ENCODE results near the gene PLPPR4.

DNA sequence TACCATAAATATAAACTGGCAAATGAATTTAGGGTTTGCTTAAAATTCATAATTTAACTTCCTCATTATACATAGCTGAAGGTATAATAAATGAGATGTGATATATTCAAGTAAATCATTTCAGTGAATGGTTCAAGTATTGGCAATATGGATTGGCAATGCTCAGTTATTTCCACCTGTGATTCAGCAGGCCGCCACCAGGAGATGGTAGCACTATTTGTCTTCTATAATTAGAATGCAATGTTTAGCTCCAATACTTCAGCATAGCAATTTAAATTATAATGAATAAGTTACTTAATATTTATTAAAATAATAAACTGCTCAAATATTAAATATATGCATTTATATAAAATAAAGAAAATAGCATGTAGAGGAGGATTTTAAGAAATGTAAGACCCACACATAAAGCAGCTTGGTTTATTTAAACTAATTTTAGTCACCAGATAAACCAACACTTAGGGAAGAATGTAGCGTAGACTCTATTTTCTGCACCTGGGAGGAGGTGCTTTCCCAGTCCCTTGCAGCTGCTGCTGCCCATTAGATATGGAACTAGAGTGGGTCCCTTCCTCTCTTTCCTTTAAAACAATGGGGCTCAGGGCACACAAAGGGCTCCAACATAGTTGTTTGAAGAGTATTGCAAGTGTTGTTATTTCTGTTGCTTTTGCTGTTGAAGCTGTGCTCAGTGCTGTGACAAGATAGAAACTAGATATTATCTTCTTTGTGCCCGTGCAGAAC, 62.1 kb downstream of the PLPPR4 start:
- TF ChIP-seq, protein P1, sequence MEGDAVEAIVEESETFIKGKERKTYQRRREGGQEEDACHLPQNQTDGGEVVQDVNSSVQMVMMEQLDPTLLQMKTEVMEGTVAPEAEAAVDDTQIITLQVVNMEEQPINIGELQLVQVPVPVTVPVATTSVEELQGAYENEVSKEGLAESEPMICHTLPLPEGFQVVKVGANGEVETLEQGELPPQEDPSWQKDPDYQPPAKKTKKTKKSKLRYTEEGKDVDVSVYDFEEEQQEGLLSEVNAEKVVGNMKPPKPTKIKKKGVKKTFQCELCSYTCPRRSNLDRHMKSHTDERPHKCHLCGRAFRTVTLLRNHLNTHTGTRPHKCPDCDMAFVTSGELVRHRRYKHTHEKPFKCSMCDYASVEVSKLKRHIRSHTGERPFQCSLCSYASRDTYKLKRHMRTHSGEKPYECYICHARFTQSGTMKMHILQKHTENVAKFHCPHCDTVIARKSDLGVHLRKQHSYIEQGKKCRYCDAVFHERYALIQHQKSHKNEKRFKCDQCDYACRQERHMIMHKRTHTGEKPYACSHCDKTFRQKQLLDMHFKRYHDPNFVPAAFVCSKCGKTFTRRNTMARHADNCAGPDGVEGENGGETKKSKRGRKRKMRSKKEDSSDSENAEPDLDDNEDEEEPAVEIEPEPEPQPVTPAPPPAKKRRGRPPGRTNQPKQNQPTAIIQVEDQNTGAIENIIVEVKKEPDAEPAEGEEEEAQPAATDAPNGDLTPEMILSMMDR (conservative IDR thresholded peaks at IDR 0.05; ENCODE audit: low read depth, low read length): peak; percentile 41; the same call in 1 of the 2 replicates
- no peak for TF ChIP-seq EZH2 (IDR thresholded peaks at IDR 0.05; ENCODE audit: borderline replicate concordance, low read depth, low read length, poor library complexity, severe bottlenecking)
